Measurements from ENCODE around the gene PYGB. TPM values are rescaled to one million over a fixed set of nuclear protein-coding genes. Genes with fewer than 3 reads are reported as not detected.

Gene PYGB
- total and polyA plus RNA-seq, 2 experiments from 2014 or later = 45.3 to 61.1 TPM

- Histone ChIP-seq H3K79me2 (no peaks in the 10 kb centered on the region), H3K9me3 (ENCODE audit: low read depth) (no peaks in the 10 kb centered on the region), H3K9me2 (replicated peaks; ENCODE audit: insufficient read depth) (no peaks in the 10 kb centered on the region), H3K4me1 (ENCODE audit: insufficient read depth) (no peaks in the 10 kb centered on the region), H2AFZ (no peak overlapping the region), H3K27me3 (no peaks in the 10 kb centered on the region), H3K4me2 (no peak overlapping the region), H3K27ac (no peak overlapping the region), H3K4me3 (no peak overlapping the region), H4K20me1 (ENCODE audit: insufficient read depth, poor library complexity, severe bottlenecking) (no peaks in the 10 kb centered on the region), H3K36me3 (replicated peaks; ENCODE audit: insufficient read depth, low read depth) (no peaks in the 10 kb centered on the region)
- 94% methylated on average over 19 of the region's 22 CpGs for WGBS (ENCODE audit: low lambda C conversion rate, missing lambda C conversion rate)
- TF ChIP-seq EZH2phosphoT487 (IDR thresholded peaks at IDR 0.05; ENCODE audit: low read depth, severe bottlenecking, unreplicated experiment) = no peak
- TF ChIP-seq CTCF (IDR thresholded peaks at IDR 0.05; ENCODE audit: poor library complexity) = no peak
- no peak for TF ChIP-seq EZH2 (IDR thresholded peaks at IDR 0.05; ENCODE audit: borderline replicate concordance)
- no peak for DNase-seq (ENCODE audit: low spot score)
Measured at GRCh38 chr20:25290646-25291431, 43.0 kb downstream of the PYGB start.

- no peak overlapping the region for H2AFZ ChIP-seq
- no peak overlapping the region for H3K4me2 ChIP-seq
- no peaks in the 10 kb centered on the region for H3K9me2 ChIP-seq (replicated peaks; ENCODE audit: insufficient read depth)
- no peaks in the 10 kb centered on the region for H3K79me2 ChIP-seq
- H3K4me3 ChIP-seq = no peak overlapping the region
- no peaks in the 10 kb centered on the region for H3K36me3 ChIP-seq (replicated peaks; ENCODE audit: insufficient read depth, low read depth)
- DNase-seq (ENCODE audit: low spot score) = no peak
- H3K27ac ChIP-seq = no peak overlapping the region
- TF ChIP-seq EZH2phosphoT487 (IDR thresholded peaks at IDR 0.05; ENCODE audit: low read depth, severe bottlenecking, unreplicated experiment) (no peak), EZH2 (IDR thresholded peaks at IDR 0.05; ENCODE audit: borderline replicate concordance) (no peak), CTCF (IDR thresholded peaks at IDR 0.05; ENCODE audit: poor library complexity) (no peak)
- H3K4me1 ChIP-seq (ENCODE audit: insufficient read depth) = no peaks in the 10 kb centered on the region
- H3K9me3 ChIP-seq (ENCODE audit: low read depth) = no peaks in the 10 kb centered on the region
- H3K27me3 ChIP-seq = no peaks in the 10 kb centered on the region
- 96% methylated on average over 25 of the region's 26 CpGs for WGBS (ENCODE audit: low lambda C conversion rate, missing lambda C conversion rate)
- H4K20me1 ChIP-seq (ENCODE audit: insufficient read depth, poor library complexity, severe bottlenecking) = no peaks in the 10 kb centered on the region
Measured at GRCh38 chr20:25291432-25292133, 43.7 kb downstream of the PYGB start.

DNA sequence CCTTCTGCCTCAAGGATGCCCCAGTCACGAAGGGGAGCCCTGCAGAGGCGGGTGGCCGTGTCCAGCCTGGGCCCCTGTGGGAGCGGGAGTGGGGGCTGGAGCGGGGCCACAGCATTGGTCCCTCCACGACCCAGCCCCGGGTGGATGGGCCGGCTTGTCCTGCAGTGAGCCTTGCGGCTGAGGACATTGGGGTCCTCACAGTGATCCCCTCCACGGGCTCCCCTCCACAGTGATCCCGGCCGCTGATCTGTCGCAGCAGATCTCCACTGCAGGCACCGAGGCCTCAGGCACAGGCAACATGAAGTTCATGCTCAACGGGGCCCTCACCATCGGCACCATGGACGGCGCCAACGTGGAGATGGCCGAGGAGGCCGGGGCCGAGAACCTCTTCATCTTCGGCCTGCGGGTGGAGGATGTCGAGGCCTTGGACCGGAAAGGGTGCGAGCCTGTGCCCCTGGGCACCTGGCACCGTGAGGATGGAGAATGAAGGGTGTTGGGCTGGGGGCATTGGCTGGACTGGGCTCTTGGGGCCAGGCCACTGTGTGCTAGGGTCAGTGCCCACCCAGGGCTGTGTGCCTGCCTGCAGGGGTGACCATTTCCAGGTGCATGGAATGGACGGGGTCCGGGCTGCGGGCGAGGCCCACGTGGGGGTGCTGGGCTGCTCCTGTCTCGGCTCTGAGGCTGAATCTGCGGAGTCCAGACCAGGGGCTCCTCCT lies 44.4 kb downstream of the PYGB start:
- no peaks in the 10 kb centered on the region for H3K4me1 ChIP-seq (ENCODE audit: insufficient read depth)
- H3K36me3 ChIP-seq (replicated peaks; ENCODE audit: insufficient read depth, low read depth) = no peaks in the 10 kb centered on the region
- no peaks in the 10 kb centered on the region for H3K9me3 ChIP-seq (ENCODE audit: low read depth)
- H3K4me2 ChIP-seq = no peak overlapping the region
- H3K27ac ChIP-seq = no peak overlapping the region
- H4K20me1 ChIP-seq (ENCODE audit: insufficient read depth, poor library complexity, severe bottlenecking) = no peaks in the 10 kb centered on the region
- DNase-seq (ENCODE audit: low spot score) = no peak
- no peak for TF ChIP-seq EZH2phosphoT487 (IDR thresholded peaks at IDR 0.05; ENCODE audit: low read depth, severe bottlenecking, unreplicated experiment)
- TF ChIP-seq EZH2 (IDR thresholded peaks at IDR 0.05; ENCODE audit: borderline replicate concordance) = no peak
- no peak for TF ChIP-seq CTCF (IDR thresholded peaks at IDR 0.05; ENCODE audit: poor library complexity)
- H3K9me2 ChIP-seq (replicated peaks; ENCODE audit: insufficient read depth) = no peaks in the 10 kb centered on the region
- no peaks in the 10 kb centered on the region for H3K79me2 ChIP-seq
- H2AFZ ChIP-seq = no peak overlapping the region
- WGBS (ENCODE audit: low lambda C conversion rate, missing lambda C conversion rate) = 93% methylated on average over 35 of the region's 35 CpGs
- no peaks in the 10 kb centered on the region for H3K27me3 ChIP-seq
- no peak overlapping the region for H3K4me3 ChIP-seq

Measured in hepatocyte (in vitro differentiated cells).